Measurements from ENCODE around the gene EMILIN2. TPM values are rescaled to one million over a fixed set of nuclear protein-coding genes. Genes with fewer than 3 reads are reported as not detected.

The EMILIN2 gene
- total RNA-seq, 4 donors from 2014 or later: 10.8 to 24.2 (median 16.7) TPM

GRCh38 chr18:2905854-2906703, 59.3 kb downstream of the EMILIN2 start:
- Histone ChIP-seq H3K27me3 (peaks cover 6 to 51% (median 10%) of the 10 kb centered on the region in 4 donors), H3K36me3 (peaks cover 0 to 17% (median 14%) of the 10 kb centered on the region in 4 donors), H3K27ac (replicated peaks in 1 of 4) (peak overlapping the region; percentile 64 to 78 (median 70)), H3K4me1 (peaks cover 18 to 43% (median 39%) of the 10 kb centered on the region in 4 donors), H3K4me3 (peak overlapping the region; percentile 57 to 75 (median 59)), H3K9me3 (no peaks in the 10 kb centered on the region)
- no peak for DNase-seq (ENCODE audit: extremely low spot score)
- 19% methylated on average over 33 of the region's 92 CpGs for WGBS
- intact Hi-C loops (cut with DNase I): no loop called here
- TF ChIP-seq CTCF (IDR thresholded peaks at IDR 0.05) (no peak), POLR2AphosphoS5 (IDR thresholded peaks at IDR 0.05) (peak; percentile 56 to 64)

- peak overlapping the region; percentile 57 to 75 (median 59) for H3K4me3 ChIP-seq
- H3K36me3 ChIP-seq: peaks cover 0 to 24% (median 17%) of the 10 kb centered on the region in 4 donors
- WGBS: 20% methylated on average over 4 of the region's 73 CpGs
- peaks cover 18 to 43% (median 38%) of the 10 kb centered on the region in 4 donors for H3K4me1 ChIP-seq
- H3K27me3 ChIP-seq: peaks cover 6 to 51% (median 10%) of the 10 kb centered on the region in 4 donors
- H3K9me3 ChIP-seq: no peaks in the 10 kb centered on the region
- TF ChIP-seq POLR2AphosphoS5 (IDR thresholded peaks at IDR 0.05) (no peak), POLR2A (IDR thresholded peaks at IDR 0.05; ENCODE audit: low read depth) (no peak), CTCF (IDR thresholded peaks at IDR 0.05) (peak in 1 of 3 experiments; percentile 19), EP300 (IDR thresholded peaks at IDR 0.05) (no peak)
- intact Hi-C loops (cut with DNase I): no loop called here
- peak overlapping the region; percentile 64 to 78 (median 70) for H3K27ac ChIP-seq (replicated peaks in 1 of 4)
- no peak for DNase-seq (ENCODE audit: extremely low spot score)
These were observed 60.1 kb downstream of the EMILIN2 start for GRCh38 chr18:2906704-2907549.

GRCh38 chr18:2907550-2908135, 60.8 kb downstream of the EMILIN2 start:
- Histone ChIP-seq H3K4me3 (peak overlapping the region; percentile 57 to 75 (median 59)), H3K4me1 (peaks cover 15 to 40% (median 33%) of the 10 kb centered on the region in 4 donors), H3K36me3 (peaks cover 0 to 30% (median 20%) of the 10 kb centered on the region in 4 donors), H3K27me3 (peaks cover 6 to 57% (median 10%) of the 10 kb centered on the region in 4 donors), H3K27ac (replicated peaks in 1 of 4) (peak overlapping the region in 1 of 4 donors; percentile 78), H3K9me3 (no peaks in the 10 kb centered on the region)
- DNase-seq (ENCODE audit: extremely low spot score): no peak
- intact Hi-C loops (cut with DNase I): no loop called here
- WGBS: 76% methylated on average over 5 of the region's 5 CpGs
- TF ChIP-seq EP300 (IDR thresholded peaks at IDR 0.05) (no peak), POLR2AphosphoS5 (IDR thresholded peaks at IDR 0.05) (no peak), POLR2A (IDR thresholded peaks at IDR 0.05; ENCODE audit: low read depth) (no peak), CTCF (IDR thresholded peaks at IDR 0.05) (no peak)

GRCh38 chr18:2908166-2908945, 61.5 kb downstream of the EMILIN2 start:
- Histone ChIP-seq H3K4me1 (peaks cover 8 to 35% (median 26%) of the 10 kb centered on the region in 4 donors), H3K4me3 (no peak overlapping the region), H3K9me3 (no peaks in the 10 kb centered on the region), H3K36me3 (peaks cover 1 to 37% (median 27%) of the 10 kb centered on the region in 4 donors), H3K27me3 (peaks cover 6 to 57% (median 10%) of the 10 kb centered on the region in 4 donors), H3K27ac (replicated peaks in 1 of 4) (no peak overlapping the region)
- TF ChIP-seq POLR2AphosphoS5 (IDR thresholded peaks at IDR 0.05) (no peak), EP300 (IDR thresholded peaks at IDR 0.05) (no peak), CTCF (IDR thresholded peaks at IDR 0.05) (no peak)
- intact Hi-C loops (cut with DNase I): no loop called here
- DNase-seq (ENCODE audit: extremely low spot score): no peak
- 88% methylated on average over 9 of the region's 9 CpGs for WGBS
